Activated T-cell treated with anti-CD3 and anti-CD28 coated beads, Interleukin-2, amount 50 U/mL, for 24 hours (primary cell): Measurements from ENCODE around the gene SOS2.

Experiments
- DNase-seq: peaks from one replicate; pipeline ENCODE4 v3.0.0-alpha.2; 2020
- H3K27ac Mint-ChIP-seq: 2 replicates; pipeline ENCODE4 v1.8.0; 2020; ENCODE audit warnings: mild to moderate bottlenecking, mixed read lengths
- H3K27me3 Mint-ChIP-seq: 2 replicates; pipeline ENCODE4 v1.8.0; 2020; ENCODE audit warnings: mixed read lengths
- H3K36me3 Mint-ChIP-seq: 2 replicates; pipeline ENCODE4 v1.8.0; 2020; ENCODE audit warnings: low read depth, mixed read lengths
- H3K4me1 Mint-ChIP-seq: 2 replicates; pipeline ENCODE4 v1.8.0; 2020; ENCODE audit warnings: low read depth, mixed read lengths
- H3K4me3 Mint-ChIP-seq: 2 replicates; pipeline ENCODE4 v1.8.0; 2020; ENCODE audit warnings: mild to moderate bottlenecking, moderate library complexity, mixed read lengths
- H3K9me3 Mint-ChIP-seq: 2 replicates; pipeline ENCODE4 v1.8.0; 2020; ENCODE audit warnings: mixed read lengths

SOS2 gene

DNA sequence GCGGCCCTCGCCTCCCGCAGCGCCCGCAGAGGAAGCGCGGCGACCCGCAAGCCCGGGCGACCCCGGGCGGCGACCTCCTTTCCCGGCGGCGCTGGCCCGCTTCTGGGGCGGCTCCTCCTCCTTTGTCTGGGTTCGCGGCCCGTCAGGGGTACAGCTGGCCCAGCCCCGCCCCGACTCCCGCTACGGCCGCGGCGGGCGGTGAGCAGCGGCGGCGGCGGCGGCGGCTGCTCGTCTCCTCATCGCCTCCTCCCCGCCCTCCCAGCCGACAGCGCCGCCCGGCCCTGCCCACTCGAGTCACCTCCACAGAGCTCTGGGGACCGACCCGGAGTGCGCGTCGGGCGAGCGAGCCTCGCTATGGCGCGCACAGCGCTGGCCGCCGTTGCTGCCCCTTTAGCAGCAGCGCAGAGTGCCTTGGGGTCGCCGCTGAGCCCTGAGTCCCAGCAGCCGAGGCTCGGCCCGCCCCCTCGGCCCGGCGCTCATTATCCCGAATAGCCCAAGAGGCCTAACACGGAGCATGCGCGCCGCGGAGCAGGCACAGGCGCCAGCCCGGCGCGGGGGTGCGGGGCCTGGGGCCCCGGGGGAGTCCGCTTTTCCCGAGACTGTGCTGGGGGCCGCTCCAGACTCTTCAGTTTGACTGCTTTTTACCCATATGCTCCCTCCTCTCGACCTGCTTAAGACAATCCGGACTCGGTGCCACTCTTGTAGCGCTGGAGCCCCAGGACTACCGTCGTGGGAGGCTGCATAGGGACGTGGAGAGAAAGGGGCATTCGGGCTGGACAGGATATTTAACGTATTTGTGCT lies at the start of gene SOS2:
Gene SOS2 (minus strand): TSS at position 104 of the 801 bp plus-strand sequence. CDS start 295 bp downstream, outside the sequence.
- Mint-ChIP-seq H3K27ac (peak within 1 kb of the TSS; percentile 95), H3K4me1 (peaks cover 48% of the 10 kb centered on the region), H3K4me3 (peak within 1 kb of the TSS; percentile 85), H3K36me3 (peaks cover 18% of the 10 kb centered on the region), H3K27me3 (no peaks in the 10 kb centered on the region), H3K9me3 (peaks cover 5% of the 10 kb centered on the region)
- DNase-seq = peak; percentile 87

DNA sequence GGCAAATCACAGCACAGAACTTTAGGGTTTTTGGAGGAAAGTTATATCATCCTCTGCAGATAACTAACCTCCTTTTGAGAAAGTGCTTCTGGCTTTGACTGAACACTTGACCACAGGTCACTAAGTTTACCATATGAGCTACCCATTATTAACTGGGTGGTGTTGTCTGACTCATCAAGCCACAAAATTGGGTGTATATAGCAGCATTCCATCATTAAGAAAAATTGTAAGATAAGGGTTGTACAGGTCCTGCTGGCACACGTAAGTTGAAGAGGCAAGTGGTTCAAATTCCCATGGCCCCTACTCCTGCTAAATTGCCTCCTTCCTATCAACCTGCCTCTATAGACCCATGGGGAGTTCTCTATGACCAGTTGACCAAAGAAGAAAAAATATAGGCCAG lies 41.1 kb upstream of the SOS2 start:
- Mint-ChIP-seq H3K36me3 (peaks cover 22% of the 10 kb centered on the region), H3K4me3 (no peak overlapping the region), H3K27ac (no peak overlapping the region), H3K4me1 (no peaks in the 10 kb centered on the region), H3K9me3 (no peaks in the 10 kb centered on the region), H3K27me3 (no peaks in the 10 kb centered on the region)
- no peak for DNase-seq

DNA sequence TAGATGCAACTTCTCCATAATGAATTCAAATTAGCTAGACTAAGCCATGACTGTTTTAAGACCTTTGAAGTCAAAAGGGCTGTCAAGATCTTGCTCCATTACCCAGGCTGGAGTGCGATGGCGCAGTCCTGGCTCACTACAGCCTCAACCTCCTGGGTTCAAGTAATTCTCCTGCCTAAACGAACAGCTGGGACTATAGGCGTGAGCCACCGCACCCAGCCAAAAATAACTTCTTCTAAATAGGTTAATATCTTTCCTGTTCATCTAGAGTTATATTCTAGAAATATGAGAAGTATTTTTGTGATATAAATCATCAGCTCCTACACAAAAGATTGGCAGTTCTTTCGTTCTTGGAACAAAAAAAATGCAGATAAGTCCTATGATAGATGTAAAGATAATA lies 39.6 kb upstream of the SOS2 start:
- Mint-ChIP-seq H3K36me3 (peaks cover 17% of the 10 kb centered on the region), H3K9me3 (no peaks in the 10 kb centered on the region), H3K27me3 (no peaks in the 10 kb centered on the region), H3K4me3 (no peak overlapping the region), H3K4me1 (no peaks in the 10 kb centered on the region), H3K27ac (no peak overlapping the region)
- DNase-seq = no peak

DNA sequence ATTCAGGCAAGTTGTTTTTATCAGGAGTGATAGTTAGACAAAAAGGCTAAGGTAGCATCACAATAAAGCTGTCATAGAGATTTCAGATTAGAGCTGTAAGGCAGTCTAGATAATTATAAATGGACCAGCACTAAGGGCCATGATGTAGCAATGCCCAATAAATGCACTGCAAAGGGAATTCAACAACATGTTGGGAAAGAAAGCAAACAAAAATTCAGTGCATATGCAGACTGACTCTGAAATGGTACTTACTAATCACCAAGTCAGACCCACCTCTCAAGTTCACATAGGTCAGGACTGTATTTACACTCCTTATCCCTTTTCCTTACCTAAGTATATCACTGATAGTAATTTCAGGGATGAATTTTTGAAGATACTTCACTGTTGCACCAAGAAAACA lies 33.7 kb upstream of the SOS2 start:
- H3K27ac Mint-ChIP-seq = no peak overlapping the region
- no peaks in the 10 kb centered on the region for H3K9me3 Mint-ChIP-seq
- DNase-seq = no peak
- no peaks in the 10 kb centered on the region for H3K27me3 Mint-ChIP-seq
- H3K4me3 Mint-ChIP-seq = no peak overlapping the region
- H3K36me3 Mint-ChIP-seq = peaks cover 39% of the 10 kb centered on the region
- H3K4me1 Mint-ChIP-seq = no peaks in the 10 kb centered on the region

GRCh38 chr14:50263321-50263720 lies 31.9 kb upstream of the SOS2 start:
- H3K36me3 Mint-ChIP-seq = peaks cover 32% of the 10 kb centered on the region
- H3K27me3 Mint-ChIP-seq = no peaks in the 10 kb centered on the region
- H3K4me3 Mint-ChIP-seq = no peak overlapping the region
- H3K4me1 Mint-ChIP-seq = no peaks in the 10 kb centered on the region
- no peak for DNase-seq
- H3K9me3 Mint-ChIP-seq = no peaks in the 10 kb centered on the region
- no peak overlapping the region for H3K27ac Mint-ChIP-seq

- Mint-ChIP-seq H3K4me1 (peaks cover under 1% of the 10 kb centered on the region), H3K4me3 (no peak overlapping the region), H3K27me3 (no peaks in the 10 kb centered on the region), H3K27ac (no peak overlapping the region), H3K36me3 (peaks cover 30% of the 10 kb centered on the region), H3K9me3 (no peaks in the 10 kb centered on the region)
- DNase-seq = no peak
Observed at GRCh38 chr14:50262865-50263264, 31.5 kb upstream of the SOS2 start.

GRCh38 chr14:50260511-50260910 lies 29.1 kb upstream of the SOS2 start:
- Mint-ChIP-seq H3K4me1 (peaks cover 2% of the 10 kb centered on the region), H3K27ac (no peak overlapping the region), H3K9me3 (no peaks in the 10 kb centered on the region), H3K36me3 (peaks cover 24% of the 10 kb centered on the region), H3K4me3 (no peak overlapping the region), H3K27me3 (no peaks in the 10 kb centered on the region)
- DNase-seq = no peak

DNA sequence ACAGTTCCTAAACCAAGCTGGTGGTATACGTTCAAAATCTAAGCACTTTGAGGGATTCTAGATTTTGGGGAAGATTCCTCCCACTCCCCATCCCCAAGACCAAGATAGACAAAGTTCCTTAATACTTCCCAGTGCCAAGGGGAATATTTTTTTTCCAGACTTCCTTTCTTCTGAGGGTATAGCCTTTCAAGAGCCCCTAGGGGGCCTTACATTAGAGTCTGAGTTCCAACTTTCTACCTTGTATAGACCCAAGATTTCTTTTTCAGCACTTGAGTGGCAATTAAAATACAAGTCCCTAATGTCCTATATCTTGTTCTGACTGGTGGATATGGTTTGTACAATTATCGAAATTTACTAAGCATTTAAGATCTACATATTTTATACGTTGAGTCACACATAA lies 28.7 kb upstream of the SOS2 start:
- peaks cover 22% of the 10 kb centered on the region for H3K36me3 Mint-ChIP-seq
- peaks cover 2% of the 10 kb centered on the region for H3K4me1 Mint-ChIP-seq
- DNase-seq = no peak
- H3K4me3 Mint-ChIP-seq = no peak overlapping the region
- H3K27ac Mint-ChIP-seq = no peak overlapping the region
- no peaks in the 10 kb centered on the region for H3K9me3 Mint-ChIP-seq
- no peaks in the 10 kb centered on the region for H3K27me3 Mint-ChIP-seq

- no peak overlapping the region for H3K4me3 Mint-ChIP-seq
- H3K27me3 Mint-ChIP-seq = no peaks in the 10 kb centered on the region
- H3K4me1 Mint-ChIP-seq = peaks cover 2% of the 10 kb centered on the region
- H3K9me3 Mint-ChIP-seq = no peaks in the 10 kb centered on the region
- H3K27ac Mint-ChIP-seq = no peak overlapping the region
- DNase-seq = no peak
- H3K36me3 Mint-ChIP-seq = peaks cover 26% of the 10 kb centered on the region
Observed at GRCh38 chr14:50257732-50258131, 26.4 kb upstream of the SOS2 start.

- no peak overlapping the region for H3K4me3 Mint-ChIP-seq
- H3K27me3 Mint-ChIP-seq = no peaks in the 10 kb centered on the region
- no peak overlapping the region for H3K27ac Mint-ChIP-seq
- peaks cover 46% of the 10 kb centered on the region for H3K36me3 Mint-ChIP-seq
- no peaks in the 10 kb centered on the region for H3K9me3 Mint-ChIP-seq
- peaks cover 2% of the 10 kb centered on the region for H3K4me1 Mint-ChIP-seq
- DNase-seq = no peak
Observed at GRCh38 chr14:50254248-50254647, 22.9 kb upstream of the SOS2 start.

DNA sequence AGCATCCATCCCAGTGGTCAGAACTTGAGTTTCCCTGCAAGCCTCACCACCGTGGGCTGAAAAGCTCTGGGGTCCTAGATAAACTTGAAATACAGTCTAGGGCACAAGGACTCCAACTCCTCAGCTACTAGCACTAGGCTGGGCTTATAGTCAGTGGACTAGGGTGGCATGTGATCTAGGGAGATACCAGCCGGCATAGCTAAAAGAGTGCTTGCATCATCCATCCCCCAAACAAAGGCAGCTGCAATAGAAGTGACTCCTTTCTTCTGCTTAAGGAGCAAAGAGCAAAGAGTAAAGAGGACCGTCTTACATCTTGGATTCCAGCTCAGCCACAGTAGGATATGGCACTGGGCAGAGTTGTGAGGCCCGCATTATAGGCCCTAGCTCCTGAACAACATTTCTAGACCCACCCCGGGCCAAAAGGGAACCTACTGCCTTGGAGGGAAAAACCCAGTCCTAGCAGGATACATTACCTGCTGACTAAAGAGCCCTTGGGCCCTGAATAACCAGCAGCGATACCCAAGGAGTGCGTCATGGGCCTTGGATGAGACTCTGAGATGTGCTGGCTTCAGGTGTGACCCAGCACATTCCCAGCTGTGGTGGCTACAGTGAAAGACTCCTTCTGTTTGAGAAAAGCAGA lies 17.9 kb upstream of the SOS2 start:
- Mint-ChIP-seq H3K4me1 (no peaks in the 10 kb centered on the region), H3K36me3 (peaks cover 57% of the 10 kb centered on the region), H3K4me3 (no peak overlapping the region), H3K27me3 (no peaks in the 10 kb centered on the region), H3K9me3 (no peaks in the 10 kb centered on the region), H3K27ac (no peak overlapping the region)
- DNase-seq = no peak

- H3K9me3 Mint-ChIP-seq = no peaks in the 10 kb centered on the region
- no peak overlapping the region for H3K4me3 Mint-ChIP-seq
- no peak overlapping the region for H3K27ac Mint-ChIP-seq
- H3K36me3 Mint-ChIP-seq = peaks cover 40% of the 10 kb centered on the region
- no peaks in the 10 kb centered on the region for H3K27me3 Mint-ChIP-seq
- no peaks in the 10 kb centered on the region for H3K4me1 Mint-ChIP-seq
- DNase-seq = no peak
Observed at GRCh38 chr14:50247245-50247644, 15.9 kb upstream of the SOS2 start.

DNA sequence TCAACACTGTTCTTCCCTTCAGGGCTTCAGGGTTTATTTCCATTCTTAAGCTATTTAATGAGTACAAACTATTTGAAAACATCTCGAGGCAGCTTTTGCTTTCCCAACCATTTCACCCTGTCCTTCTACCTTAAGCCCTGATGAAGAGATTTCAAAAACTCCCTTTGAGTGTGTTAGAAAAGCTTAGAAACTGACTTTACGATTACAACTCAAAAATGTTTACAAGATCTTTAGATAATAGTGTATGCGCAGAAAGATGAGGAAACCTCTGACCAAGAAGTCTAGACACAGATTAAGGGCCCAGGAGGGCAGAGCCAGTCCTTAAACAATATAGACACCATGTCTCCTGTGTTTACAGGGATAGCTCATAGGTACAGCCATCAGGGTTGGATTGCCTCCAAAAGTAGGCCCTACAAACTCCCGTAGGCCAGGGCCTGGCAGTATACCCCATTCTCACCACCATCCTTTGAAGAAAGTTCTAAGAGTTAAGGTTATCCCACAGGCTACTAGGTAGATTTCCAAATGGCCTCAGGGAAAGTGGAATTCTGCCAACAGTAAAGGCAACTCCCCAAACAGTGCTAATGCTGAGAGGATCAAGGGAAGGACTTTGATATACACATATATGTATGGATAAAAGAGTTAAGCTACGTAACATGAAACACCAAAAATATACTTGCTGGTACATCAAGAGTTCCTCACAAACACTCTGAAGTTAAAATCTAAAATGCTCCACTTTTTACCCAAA lies 11.4 kb upstream of the SOS2 start:
- DNase-seq = no peak
- Mint-ChIP-seq H3K36me3 (peaks cover 15% of the 10 kb centered on the region), H3K27ac (no peak overlapping the region), H3K9me3 (no peaks in the 10 kb centered on the region), H3K4me3 (no peak overlapping the region), H3K27me3 (no peaks in the 10 kb centered on the region), H3K4me1 (no peaks in the 10 kb centered on the region)

DNA sequence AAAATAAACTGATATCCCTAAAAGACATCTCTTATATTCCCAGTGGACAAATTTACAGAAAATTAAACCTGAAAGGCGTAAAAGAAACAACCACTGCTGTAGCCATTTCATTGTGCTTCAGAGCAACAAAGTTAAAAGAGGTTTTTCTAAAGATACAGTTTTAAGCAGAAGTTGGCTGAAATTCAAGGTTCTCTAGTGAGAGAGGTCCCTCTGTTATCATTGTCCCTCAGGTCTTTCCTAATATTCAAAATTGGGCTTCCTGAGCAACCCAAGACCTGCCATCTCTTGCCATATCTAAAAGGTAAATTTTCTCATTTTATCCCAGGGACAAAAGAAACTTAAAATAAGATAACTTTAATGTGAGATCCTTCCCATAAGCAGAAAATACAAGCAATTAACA lies 10.7 kb upstream of the SOS2 start:
- H3K9me3 Mint-ChIP-seq = no peaks in the 10 kb centered on the region
- no peaks in the 10 kb centered on the region for H3K27me3 Mint-ChIP-seq
- no peak overlapping the region for H3K27ac Mint-ChIP-seq
- H3K4me3 Mint-ChIP-seq = no peak overlapping the region
- no peak for DNase-seq
- peaks cover 15% of the 10 kb centered on the region for H3K36me3 Mint-ChIP-seq
- H3K4me1 Mint-ChIP-seq = no peaks in the 10 kb centered on the region

- Mint-ChIP-seq H3K9me3 (peaks cover 5% of the 10 kb centered on the region), H3K27ac (no peak overlapping the region), H3K27me3 (no peaks in the 10 kb centered on the region), H3K36me3 (peaks cover 8% of the 10 kb centered on the region), H3K4me3 (no peak overlapping the region), H3K4me1 (peaks cover 19% of the 10 kb centered on the region)
- DNase-seq = no peak
Observed at GRCh38 chr14:50237427-50237826, 6.0 kb upstream of the SOS2 start.
